ENCODE results near the gene PCID2.

Gene PCID2

GRCh38 chr13:113187883-113188665, 20.4 kb downstream of the PCID2 start:
- no peak for DNase-seq (ENCODE audit: extremely low read depth in 1 of 2, low read depth in 1 of 2)

GRCh38 chr13:113187263-113187669, 21.2 kb downstream of the PCID2 start:
- peak in 1 of 2 donors; percentile 71 for DNase-seq (ENCODE audit: extremely low read depth in 1 of 2, low read depth in 1 of 2)

- no peak for DNase-seq (ENCODE audit: extremely low read depth in 1 of 2, low read depth in 1 of 2)
These were observed 22.2 kb downstream of the PCID2 start for GRCh38 chr13:113186061-113186900.

GRCh38 chr13:113184568-113185440, 23.7 kb downstream of the PCID2 start:
- DNase-seq (ENCODE audit: extremely low read depth in 1 of 2, low read depth in 1 of 2), result no peak

DNA sequence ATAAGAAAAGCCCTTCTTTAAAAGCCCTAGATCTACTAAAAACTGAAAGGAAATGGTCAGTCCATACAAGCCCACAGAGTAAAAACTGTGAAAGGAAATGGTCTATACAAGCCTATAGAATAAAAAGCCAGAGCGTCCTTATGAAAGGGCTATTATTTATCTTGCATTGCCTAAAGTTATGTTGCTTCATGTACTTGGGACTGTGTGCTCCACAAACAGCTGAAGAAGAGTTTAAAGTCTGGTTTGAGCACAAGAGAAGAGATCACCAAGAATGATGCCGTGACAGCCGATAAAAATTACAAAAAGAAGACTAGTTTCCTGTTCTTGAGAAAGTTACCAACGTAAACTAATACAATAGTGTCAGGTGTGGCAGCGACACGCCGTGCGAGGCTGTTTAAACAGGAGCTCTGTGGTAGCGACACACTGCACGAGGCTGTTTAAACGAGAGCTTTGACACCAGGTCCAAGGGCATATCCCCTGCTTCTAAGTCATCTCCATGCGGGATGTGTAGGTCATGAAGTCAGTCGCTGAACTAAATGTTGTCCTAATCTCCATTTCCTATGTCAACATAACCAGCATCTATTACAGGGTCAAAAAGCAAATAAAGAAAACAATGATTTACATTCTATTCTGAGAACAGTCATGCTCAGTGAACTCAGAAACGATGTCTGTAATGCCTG, 24.9 kb downstream of the PCID2 start:
- no peak for DNase-seq (ENCODE audit: extremely low read depth in 1 of 2, low read depth in 1 of 2)

GRCh38 chr13:113182046-113182445, 26.4 kb downstream of the PCID2 start:
- no peak for DNase-seq (ENCODE audit: extremely low read depth in 1 of 2, low read depth in 1 of 2)

GRCh38 chr13:113179374-113180230, 28.9 kb downstream of the PCID2 start:
- DNase-seq (ENCODE audit: extremely low read depth in 1 of 2, low read depth in 1 of 2), result no peak

- DNase-seq (ENCODE audit: extremely low read depth in 1 of 2, low read depth in 1 of 2), result no peak
These were observed 29.6 kb downstream of the PCID2 start for GRCh38 chr13:113178896-113179167.

- DNase-seq (ENCODE audit: extremely low read depth in 1 of 2, low read depth in 1 of 2), result no peak
These were observed 30.2 kb downstream of the PCID2 start for GRCh38 chr13:113178070-113178895.

DNA sequence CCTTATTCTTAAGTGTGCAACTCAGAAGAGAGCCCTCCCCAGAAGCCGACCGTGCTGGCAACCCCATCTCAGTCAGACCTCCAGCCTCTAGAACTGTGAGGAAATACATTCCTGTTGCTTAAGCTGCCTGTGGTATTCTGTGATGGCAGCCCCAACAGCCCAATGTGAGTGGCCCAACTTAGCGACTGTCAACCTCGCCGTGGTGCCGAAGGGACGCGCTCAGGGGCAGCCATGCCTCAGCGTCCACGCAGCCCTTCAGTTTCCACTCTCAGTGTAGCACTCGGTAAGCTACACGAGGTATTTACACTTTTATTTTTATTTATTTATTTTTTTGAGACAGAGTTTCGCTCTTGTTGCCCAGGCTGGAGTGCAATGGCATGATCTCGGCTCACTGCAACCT, 31.6 kb downstream of the PCID2 start:
- DNase-seq (ENCODE audit: extremely low read depth in 1 of 2, low read depth in 1 of 2), result no peak

- no peak for DNase-seq (ENCODE audit: extremely low read depth in 1 of 2, low read depth in 1 of 2)
These were observed 32.2 kb downstream of the PCID2 start for GRCh38 chr13:113176280-113176679.

DNA sequence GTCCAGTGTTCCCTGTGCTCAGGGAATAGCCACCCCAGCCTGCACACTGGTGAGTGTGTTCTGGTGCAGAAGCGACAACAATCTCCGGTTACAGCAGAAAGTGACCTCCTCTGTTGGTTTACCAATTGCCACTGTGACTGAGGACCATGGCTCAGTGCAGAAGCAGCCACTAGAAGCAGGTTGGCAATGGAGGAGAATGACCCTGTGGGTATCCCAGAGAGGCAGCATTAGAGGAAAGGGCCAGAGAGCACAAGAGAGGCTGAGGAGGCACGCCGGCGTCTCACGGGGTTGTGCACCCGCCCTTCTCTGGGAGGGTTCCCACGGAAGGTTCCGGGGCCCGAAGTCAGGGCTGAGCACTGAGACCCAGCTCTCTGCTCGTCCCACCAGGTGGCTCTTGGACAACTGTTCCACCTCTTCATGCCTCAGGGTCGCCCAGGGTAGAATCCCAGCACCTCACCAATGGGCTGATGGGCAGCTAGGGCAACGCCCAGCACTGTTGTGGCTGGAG, 36.0 kb downstream of the PCID2 start:
- no peak for DNase-seq (ENCODE audit: extremely low read depth in 1 of 2, low read depth in 1 of 2)

DNA sequence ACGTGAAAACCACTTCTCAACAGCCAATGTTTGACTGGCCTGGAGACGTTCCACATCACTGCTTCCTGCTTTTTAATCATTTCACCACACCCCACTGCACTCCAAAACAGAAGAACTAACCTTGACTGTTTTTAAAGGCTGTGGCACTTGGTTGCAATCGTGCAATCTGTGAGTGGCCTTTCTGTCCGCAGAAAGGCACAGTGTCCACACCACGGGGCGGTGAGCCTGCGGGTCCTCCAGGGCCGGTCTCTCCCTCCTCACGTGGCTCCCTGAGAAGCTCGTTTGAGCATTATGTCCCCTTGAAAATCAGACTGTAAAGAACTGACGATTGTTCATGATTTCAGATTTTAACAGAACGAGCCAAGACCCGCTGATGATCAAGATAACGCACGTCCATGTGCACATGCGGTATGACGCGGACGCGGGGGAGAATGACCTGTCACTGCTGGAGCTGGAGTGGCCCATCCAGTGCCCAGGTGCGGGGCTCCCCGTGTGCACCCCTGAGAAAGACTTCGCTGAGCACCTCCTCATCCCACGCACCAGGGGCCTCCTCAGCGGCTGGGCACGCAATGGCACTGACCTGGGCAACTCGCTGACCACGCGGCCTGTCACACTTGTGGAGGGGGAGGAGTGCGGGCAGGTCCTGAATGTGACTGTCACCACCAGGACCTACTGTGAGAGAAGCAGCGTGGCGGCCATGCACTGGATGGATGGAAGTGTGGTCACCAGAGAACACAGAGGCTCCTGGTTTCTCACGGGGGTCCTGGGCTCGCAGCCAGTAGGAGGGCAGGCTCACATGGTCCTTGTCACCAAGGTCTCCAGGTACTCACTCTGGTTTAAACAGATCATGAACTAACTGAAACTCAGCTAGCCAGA, 37.0 kb downstream of the PCID2 start:
- DNase-seq (ENCODE audit: extremely low read depth in 1 of 2, low read depth in 1 of 2), result no peak

DNA sequence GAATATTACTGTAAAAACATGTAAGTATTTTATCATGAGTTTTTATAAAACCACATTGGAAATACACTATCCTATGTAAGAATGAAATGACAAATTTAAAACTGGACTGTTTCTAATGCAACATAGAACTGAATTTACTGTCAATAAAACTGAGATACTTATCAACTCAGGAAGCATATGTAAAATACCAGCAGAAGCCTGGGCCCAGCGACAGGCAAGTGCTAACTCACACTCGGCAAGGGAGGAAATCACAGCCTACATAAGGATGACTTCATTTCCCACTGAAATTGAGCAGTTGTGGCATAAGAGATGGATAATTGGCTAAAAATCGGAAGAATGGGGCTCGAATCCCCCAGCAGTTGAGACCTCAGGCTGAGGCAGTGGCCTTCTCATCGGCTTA, 38.0 kb downstream of the PCID2 start:
- DNase-seq (ENCODE audit: extremely low read depth in 1 of 2, low read depth in 1 of 2), result no peak

DNA sequence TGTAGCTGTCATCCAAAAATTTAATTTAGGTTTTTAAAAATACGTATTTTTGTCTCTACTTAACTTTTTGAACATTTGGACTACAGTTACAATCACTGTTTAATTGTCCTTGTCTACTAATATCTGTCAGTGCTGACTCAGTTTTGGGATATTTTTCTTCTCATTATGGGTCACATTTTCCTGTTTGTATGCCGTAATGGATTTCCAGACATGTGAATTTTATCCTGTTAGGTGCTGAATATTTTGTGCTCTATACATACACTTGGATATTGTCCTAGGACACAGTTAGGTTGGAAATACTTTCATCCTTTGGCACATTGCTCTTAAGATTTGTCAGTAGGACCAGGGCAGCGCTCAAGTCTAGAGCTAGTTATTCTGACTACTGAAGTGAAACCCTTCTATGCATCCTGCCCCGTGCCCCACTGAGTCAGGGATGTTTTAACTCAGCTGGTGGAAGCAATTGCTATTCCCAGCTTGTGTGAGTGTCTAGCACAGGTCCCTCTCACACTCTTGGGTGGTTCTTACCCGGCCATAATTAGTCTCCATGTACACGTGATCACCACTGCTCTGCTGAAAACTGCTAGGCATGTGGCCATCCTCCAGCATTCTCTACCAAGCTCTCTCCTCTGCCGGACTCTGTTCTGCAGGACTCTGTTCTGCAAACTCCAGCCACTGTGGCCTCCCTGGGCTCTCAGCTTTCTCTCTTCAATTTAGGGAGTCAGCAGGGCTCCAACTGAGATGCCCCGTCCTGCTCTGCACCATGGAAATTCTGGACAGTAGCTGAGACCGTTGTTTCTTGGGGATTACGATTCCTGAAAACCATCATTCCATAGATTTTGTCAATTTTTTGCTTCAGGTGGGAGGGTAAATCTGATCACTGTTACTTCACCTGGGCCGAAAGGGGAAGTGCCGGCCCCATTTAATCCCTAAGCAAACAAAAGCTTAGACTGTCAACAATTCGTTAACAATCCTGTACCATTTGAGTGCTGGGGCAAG, 38.9 kb downstream of the PCID2 start:
- no peak for DNase-seq (ENCODE audit: extremely low read depth in 1 of 2, low read depth in 1 of 2)

DNA sequence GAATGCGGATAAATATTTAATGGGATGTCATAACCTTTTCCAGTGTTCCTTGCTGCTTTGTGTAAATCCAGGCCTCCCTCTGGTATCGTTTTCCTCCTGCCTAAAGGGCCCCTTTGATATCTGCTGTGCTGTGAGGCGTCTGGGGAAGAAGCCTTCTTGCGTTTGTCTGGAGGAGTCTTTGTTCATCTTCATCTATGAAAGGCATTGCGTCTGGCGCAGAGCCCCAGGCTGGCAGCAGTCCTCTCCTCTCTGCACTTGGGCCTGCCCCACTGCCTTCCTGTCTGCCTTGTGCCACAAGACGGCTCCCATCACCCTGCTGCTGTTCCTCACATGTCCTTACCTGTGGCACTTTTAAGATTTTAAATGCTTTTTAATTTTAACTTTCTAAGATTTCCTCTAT, 40.3 kb downstream of the PCID2 start:
- DNase-seq (ENCODE audit: extremely low read depth in 1 of 2, low read depth in 1 of 2), result no peak

GRCh38 chr13:113167575-113167974, 40.9 kb downstream of the PCID2 start:
- no peak for DNase-seq (ENCODE audit: extremely low read depth in 1 of 2, low read depth in 1 of 2)

All from stimulated activated CD8-positive, alpha-beta memory T cell treated with anti-CD3 and anti-CD28 coated beads, Interleukin-7, amount 100 ng/mL, for 48 hours (primary cell).